GM18508 (cell line): Measurements from ENCODE around the gene ZSWIM4.

Source experiments
- ATAC-seq: cut with Tn5 transposase; IDR thresholded peaks from one replicate; pipeline ENCODE4 v1.9.1; 2021; ENCODE audit warnings: moderate number of reproducible peaks; ENCODE audit not compliant: insufficient read depth, unreplicated experiment

Gene ZSWIM4

GRCh38 chr19:13830741-13831536, 35.7 kb downstream of the ZSWIM4 start:
- no peak for ATAC-seq

- no peak for ATAC-seq
Measured at GRCh38 chr19:13831537-13832467, 36.6 kb downstream of the ZSWIM4 start.

- no peak for ATAC-seq
Measured at GRCh38 chr19:13833330-13834243, 38.3 kb downstream of the ZSWIM4 start.

GRCh38 chr19:13834244-13835069, 39.2 kb downstream of the ZSWIM4 start:
- ATAC-seq, result no peak

GRCh38 chr19:13835791-13836723, 40.8 kb downstream of the ZSWIM4 start:
- no peak for ATAC-seq

GRCh38 chr19:13838435-13839129, 43.3 kb downstream of the ZSWIM4 start:
- ATAC-seq, result no peak

- ATAC-seq, result no peak
Measured at GRCh38 chr19:13839130-13839937, 44.1 kb downstream of the ZSWIM4 start.

- ATAC-seq, result no peak
Measured at GRCh38 chr19:13839938-13840304, 44.7 kb downstream of the ZSWIM4 start.

- ATAC-seq, result no peak
Measured at GRCh38 chr19:13840305-13841085, 45.3 kb downstream of the ZSWIM4 start.

GRCh38 chr19:13841086-13841961, 46.1 kb downstream of the ZSWIM4 start:
- ATAC-seq, result no peak

GRCh38 chr19:13841962-13842290, 46.7 kb downstream of the ZSWIM4 start:
- no peak for ATAC-seq

- ATAC-seq, result no peak
Measured at GRCh38 chr19:13842291-13843103, 47.3 kb downstream of the ZSWIM4 start.

- ATAC-seq, result no peak
Measured at GRCh38 chr19:13843104-13843921, 48.1 kb downstream of the ZSWIM4 start.

- ATAC-seq, result no peak
Measured at GRCh38 chr19:13844130-13844631, 48.9 kb downstream of the ZSWIM4 start.
